Neuronal stem cell (in vitro differentiated cells): Measurements from ENCODE around the gene RPGR.

ENCODE experiments used
- DNase-seq: peaks from one replicate; pipeline ENCODE4 v3.0.0-alpha.2; 2013; ENCODE audit warnings: low spot score
- H2AFZ ChIP-seq: one replicate; pipeline ENCODE4 v1.6.1; 2013; ENCODE audit warnings: mild to moderate bottlenecking, low read length, inconsistent platforms
- H2AK5ac ChIP-seq: 2 replicates; pipeline ENCODE4 v1.6.1; 2013; ENCODE audit warnings: low read depth, mild to moderate bottlenecking, inconsistent platforms, low read length, moderate library complexity, mixed read lengths
- H2BK120ac ChIP-seq: 2 replicates; pipeline ENCODE4 v1.6.1; 2013; ENCODE audit warnings: low read depth, mild to moderate bottlenecking, inconsistent platforms, low read length, moderate library complexity, mixed read lengths
- H2BK12ac ChIP-seq: one replicate; pipeline ENCODE4 v1.6.1; 2013; ENCODE audit warnings: low read length, inconsistent platforms
- H2BK15ac ChIP-seq: 2 replicates; pipeline ENCODE4 v1.6.1; 2013; ENCODE audit warnings: mild to moderate bottlenecking, low read length, inconsistent platforms, mixed read lengths
- H2BK5ac ChIP-seq: one replicate; pipeline ENCODE4 v1.6.1; 2013; ENCODE audit warnings: inconsistent platforms, mild to moderate bottlenecking, low read length, moderate library complexity
- H3K14ac ChIP-seq: one replicate; pipeline ENCODE4 v1.6.1; 2013; ENCODE audit warnings: low read length, inconsistent platforms
- H3K18ac ChIP-seq: 2 replicates; pipeline ENCODE4 v1.6.1; 2013; ENCODE audit warnings: low read length, inconsistent platforms
- H3K23ac ChIP-seq: 2 replicates; pipeline ENCODE4 v1.6.1; 2013; ENCODE audit warnings: low read depth, mild to moderate bottlenecking, mixed read lengths, low read length, inconsistent platforms; ENCODE audit not compliant: poor library complexity
- H3K27ac ChIP-seq: replicated peaks from 3 replicates; pipeline ENCODE4 v1.5.1; 2013; ENCODE audit warnings: low read length, inconsistent platforms
- H3K27me3 ChIP-seq, 3 experiments: 2 replicates each; pipeline ENCODE4 v1.6.1; 2013; ENCODE audit warnings: low read length in 3 of 3, mild to moderate bottlenecking in 2 of 3, inconsistent platforms in 1 of 3, low read depth in 1 of 3, mixed read lengths in 1 of 3, moderate library complexity in 1 of 3; ENCODE audit not compliant: control insufficient read depth in 3 of 3, insufficient read depth in 3 of 3
- H3K36me3 ChIP-seq, 2 donors: replicated peaks in 1 of 2; 2 replicates each; pipeline ENCODE4 v1.6.1; 2013; ENCODE audit warnings: low read length in 2 of 2; ENCODE audit not compliant: control insufficient read depth in 2 of 2, insufficient read depth in 2 of 2
- H3K4ac ChIP-seq: 2 replicates; pipeline ENCODE4 v1.6.1; 2013; ENCODE audit warnings: inconsistent platforms, mild to moderate bottlenecking, low read length, moderate library complexity
- H3K4me1 ChIP-seq, 2 donors: 1 replicate in 1 of 2; 2 replicates in 1 of 2; pipeline ENCODE4 v1.6.1; 2013; ENCODE audit warnings: low read length in 2 of 2, low read depth in 1 of 2; ENCODE audit not compliant: control insufficient read depth in 2 of 2, insufficient read depth in 1 of 2
- H3K4me2 ChIP-seq: one replicate; pipeline ENCODE4 v1.6.1; 2013; ENCODE audit warnings: mild to moderate bottlenecking, low read length, inconsistent platforms; ENCODE audit not compliant: insufficient read depth, poor library complexity, severe bottlenecking
- H3K4me3 ChIP-seq, 2 donors: 2 replicates each; pipeline ENCODE4 v1.5.1; 2013; ENCODE audit warnings: low read length in 2 of 2, mild to moderate bottlenecking in 2 of 2, inconsistent platforms in 1 of 2, moderate library complexity in 1 of 2
- H3K79me1 ChIP-seq: one replicate; pipeline ENCODE4 v1.6.1; 2013; ENCODE audit warnings: low read depth, mild to moderate bottlenecking, inconsistent platforms, low read length, moderate library complexity
- H3K9ac ChIP-seq: one replicate; pipeline ENCODE4 v1.6.1; 2013; ENCODE audit warnings: mild to moderate bottlenecking, low read depth, low read length, inconsistent platforms; ENCODE audit not compliant: poor library complexity
- H3K9me3 ChIP-seq, 2 donors: replicated peaks in 1 of 2; 2 replicates each; pipeline versions ENCODE3 to v1.6.1; 2013; ENCODE audit warnings: low read length in 2 of 2, mild to moderate bottlenecking in 2 of 2, inconsistent platforms in 1 of 2, low read depth in 1 of 2, mixed read lengths in 1 of 2, moderate library complexity in 1 of 2; ENCODE audit not compliant: control insufficient read depth in 2 of 2, insufficient read depth in 1 of 2
- H4K8ac ChIP-seq: one replicate; pipeline ENCODE4 v1.6.1; 2013; ENCODE audit warnings: low read depth, mild to moderate bottlenecking, inconsistent platforms, low read length, moderate library complexity
- H4K91ac ChIP-seq: one replicate; pipeline ENCODE4 v1.6.1; 2013; ENCODE audit warnings: low read length, low read depth, mild to moderate bottlenecking, inconsistent platforms; ENCODE audit not compliant: poor library complexity
- WGBS, 2 donors: extraction: QIAGEN DNeasy Blood & Tissue Kit; methylation state at CpG; one replicate each; pipeline ENCODE4 v1.1.7; 2013; ENCODE audit warnings: missing lambda C conversion rate in 2 of 2, mixed read lengths in 1 of 2; ENCODE audit not compliant: insufficient read length in 2 of 2, insufficient replicate concordance in 1 of 2; ENCODE audit errors: extremely low coverage in 2 of 2; 5-methylcytosine and 5-hydroxymethylcytosine counted together

The RPGR gene

DNA sequence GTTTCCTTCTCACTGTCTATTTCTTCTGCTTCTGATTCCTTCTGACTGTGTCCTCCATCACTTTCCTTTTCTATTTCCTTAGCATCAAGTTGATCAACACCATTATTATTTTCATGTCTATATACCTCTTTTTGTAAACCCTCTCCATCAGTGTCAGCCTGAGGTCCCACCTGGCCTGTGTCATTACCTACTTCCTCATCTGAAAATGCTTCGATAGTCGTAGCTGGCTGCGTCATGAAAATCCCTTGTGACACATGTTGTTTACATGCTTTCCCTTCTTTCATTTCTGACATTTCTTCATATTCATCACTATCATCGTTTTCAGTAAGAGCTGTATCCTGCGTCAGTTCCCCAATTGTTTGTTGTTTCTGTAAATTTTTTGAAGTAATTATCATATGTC, 39.6 kb downstream of the RPGR start:
- Histone ChIP-seq H3K9me3 (no peaks in the 10 kb centered on the region), H3K4me1 (no peaks in the 10 kb centered on the region), H2BK15ac (no peak overlapping the region), H3K18ac (no peak overlapping the region), H2BK12ac (no peak overlapping the region), H2AFZ (no peak overlapping the region), H4K91ac (no peak overlapping the region), H3K4me3 (no peak overlapping the region), H3K4me2 (no peak overlapping the region), H3K27me3 (no peaks in the 10 kb centered on the region), H2BK5ac (no peak overlapping the region), H3K27ac (no peak overlapping the region), H3K36me3 (peaks cover 0 to 4% of the 10 kb centered on the region in 2 donors), H3K14ac (no peak overlapping the region), H3K4ac (no peak overlapping the region), H3K9ac (no peak overlapping the region), H2BK120ac (no peak overlapping the region), H2AK5ac (no peak overlapping the region), H4K8ac (no peak overlapping the region), H3K79me1 (no peaks in the 10 kb centered on the region), H3K23ac (no peak overlapping the region)
- DNase-seq = no peak
- WGBS, 2 donors = no CpG with 5 or more reads among the region's 5 CpGs

DNA sequence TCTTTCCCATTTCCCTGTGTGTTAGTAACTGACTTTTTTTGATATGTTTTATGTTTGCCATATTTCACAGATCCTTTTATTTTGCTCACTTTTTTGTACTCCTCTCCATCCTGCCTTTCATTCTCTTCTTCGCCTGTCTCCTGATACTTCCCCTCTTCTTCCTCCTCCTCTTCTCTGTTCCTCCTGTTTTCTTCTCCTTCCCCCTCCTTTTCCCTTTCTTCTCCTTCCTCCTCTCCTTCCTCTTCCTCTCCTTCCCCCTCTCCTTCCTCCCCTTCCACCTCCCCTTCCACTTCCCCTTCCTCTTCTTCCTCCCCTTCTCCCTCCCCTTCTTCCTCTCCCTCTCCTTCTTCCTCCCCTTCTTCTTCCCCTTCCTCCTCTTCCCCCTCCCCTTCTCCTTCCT, 41.7 kb downstream of the RPGR start:
- Histone ChIP-seq H2BK5ac (no peak overlapping the region), H2BK120ac (no peak overlapping the region), H3K79me1 (no peaks in the 10 kb centered on the region), H3K4me3 (no peak overlapping the region), H3K27me3 (no peaks in the 10 kb centered on the region), H3K27ac (no peak overlapping the region), H3K36me3 (peaks cover 0 to 4% of the 10 kb centered on the region in 2 donors), H3K9ac (no peak overlapping the region), H3K4me1 (no peaks in the 10 kb centered on the region), H2BK12ac (no peak overlapping the region), H2AFZ (no peak overlapping the region), H2AK5ac (no peak overlapping the region), H3K23ac (no peak overlapping the region), H3K9me3 (no peaks in the 10 kb centered on the region), H3K18ac (no peak overlapping the region), H3K4ac (no peak overlapping the region), H3K4me2 (no peak overlapping the region), H2BK15ac (no peak overlapping the region), H3K14ac (no peak overlapping the region), H4K91ac (no peak overlapping the region), H4K8ac (no peak overlapping the region)
- no CpG with 5 or more reads among the region's 1 CpG for WGBS, 2 donors
- DNase-seq = no peak

DNA sequence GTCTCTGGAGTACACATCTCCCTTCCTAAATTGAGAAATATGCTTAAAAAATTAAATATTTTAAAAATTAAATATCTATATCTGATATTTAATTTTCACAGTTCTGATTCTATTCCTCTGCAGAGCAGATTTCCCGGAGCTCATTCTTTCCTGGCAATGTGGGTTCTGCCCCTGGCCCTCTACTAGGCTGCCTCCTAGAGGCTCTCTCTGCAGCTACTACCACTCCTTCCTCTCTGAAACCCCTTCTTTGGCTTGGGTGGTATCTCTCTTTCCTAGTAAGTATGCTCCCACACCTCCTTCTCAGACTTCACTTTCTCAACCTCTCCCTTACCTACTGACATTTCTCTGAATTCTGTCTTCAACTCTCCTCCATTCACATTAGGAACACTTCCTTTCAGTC, 45.3 kb downstream of the RPGR start:
- no peak overlapping the region for H3K4me2 ChIP-seq
- H3K79me1 ChIP-seq = no peaks in the 10 kb centered on the region
- H3K4me1 ChIP-seq = no peaks in the 10 kb centered on the region
- H3K18ac ChIP-seq = no peak overlapping the region
- no peak overlapping the region for H2BK15ac ChIP-seq
- no peak overlapping the region for H3K4me3 ChIP-seq
- no peak overlapping the region for H2BK12ac ChIP-seq
- H3K9me3 ChIP-seq = no peaks in the 10 kb centered on the region
- no peak for DNase-seq
- no peak overlapping the region for H2BK5ac ChIP-seq
- H3K4ac ChIP-seq = no peak overlapping the region
- no peak overlapping the region for H4K91ac ChIP-seq
- H2AFZ ChIP-seq = no peak overlapping the region
- WGBS, 2 donors = no CpG with 5 or more reads among the region's 1 CpG
- H3K14ac ChIP-seq = no peak overlapping the region
- no peak overlapping the region for H2AK5ac ChIP-seq
- H3K27ac ChIP-seq = no peak overlapping the region
- H3K9ac ChIP-seq = no peak overlapping the region
- H3K36me3 ChIP-seq = no peaks in the 10 kb centered on the region
- H3K27me3 ChIP-seq = no peaks in the 10 kb centered on the region
- H4K8ac ChIP-seq = no peak overlapping the region
- no peak overlapping the region for H2BK120ac ChIP-seq
- H3K23ac ChIP-seq = no peak overlapping the region

DNA sequence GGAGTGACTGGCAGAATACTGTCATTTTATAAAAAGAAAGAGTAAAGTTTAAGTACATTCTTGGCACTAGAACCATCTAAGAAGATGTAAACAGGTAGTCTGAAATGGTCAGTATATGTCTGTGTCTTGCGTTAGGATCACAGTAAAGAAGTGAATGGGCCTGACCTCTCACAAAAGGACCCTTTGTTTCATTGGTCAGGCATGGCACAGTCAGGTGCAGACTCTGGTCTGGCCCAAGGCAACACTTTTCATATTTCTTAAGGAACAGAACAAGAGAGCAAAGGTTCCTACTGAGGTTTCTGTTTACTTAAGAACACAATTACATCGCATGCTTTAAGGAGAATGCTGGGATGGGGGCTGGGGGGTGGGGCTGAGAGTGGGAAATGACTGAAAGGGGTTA, 48.1 kb downstream of the RPGR start:
- Histone ChIP-seq H3K4ac (no peak overlapping the region), H4K8ac (no peak overlapping the region), H2BK5ac (no peak overlapping the region), H3K36me3 (no peaks in the 10 kb centered on the region), H2BK12ac (no peak overlapping the region), H3K79me1 (no peaks in the 10 kb centered on the region), H3K4me3 (no peak overlapping the region), H3K4me2 (no peak overlapping the region), H2BK15ac (no peak overlapping the region), H3K14ac (no peak overlapping the region), H3K23ac (no peak overlapping the region), H3K9ac (no peak overlapping the region), H2BK120ac (no peak overlapping the region), H3K9me3 (no peaks in the 10 kb centered on the region), H2AK5ac (no peak overlapping the region), H3K27me3 (no peaks in the 10 kb centered on the region), H3K4me1 (no peaks in the 10 kb centered on the region), H4K91ac (no peak overlapping the region), H3K18ac (no peak overlapping the region), H2AFZ (peak overlapping the region; percentile 40), H3K27ac (no peak overlapping the region)
- WGBS, 2 donors = no CpG with 5 or more reads among the region's 2 CpGs
- no peak for DNase-seq
